ENCODE measurements around the gene KLK4.
A peak's percentile ranks its signal among the peaks of the same experiment; 100 is the strongest.
"Not testable (repeated sequence)": the region's sequence is repeated elsewhere in the genome, so short reads cannot be mapped to it uniquely, and the experiment has no call there.

Gene KLK4

GRCh38 chr19:50916069-50916468 is 4.9 kb upstream of the KLK4 start:
- DNase-seq (ENCODE audit: low read depth in 2 of 3, low spot score in 2 of 3) = no peak

- no peak for DNase-seq (ENCODE audit: low read depth in 2 of 3, low spot score in 2 of 3)
These were observed 1.8 kb upstream of the KLK4 start for GRCh38 chr19:50912727-50913716.

GRCh38 chr19:50912102-50912599 is 956 bp upstream of the KLK4 start:
- no peak for DNase-seq (ENCODE audit: low read depth in 2 of 3, low spot score in 2 of 3)

- DNase-seq (ENCODE audit: low read depth in 2 of 3, low spot score in 2 of 3) = no peak
These were observed 473 bp downstream of the KLK4 start for GRCh38 chr19:50910722-50911121.

- DNase-seq (ENCODE audit: low read depth in 2 of 3, low spot score in 2 of 3) = peak in 1 of 3 experiments; percentile 6
These were observed 1.7 kb downstream of the KLK4 start for GRCh38 chr19:50909240-50910070.

- DNase-seq (ENCODE audit: low read depth in 2 of 3, low spot score in 2 of 3) = no peak
These were observed 2.9 kb downstream of the KLK4 start for GRCh38 chr19:50908336-50908735.

- no peak for DNase-seq (ENCODE audit: low read depth in 2 of 3, low spot score in 2 of 3)
These were observed 5.0 kb downstream of the KLK4 start for GRCh38 chr19:50906217-50906616.

GRCh38 chr19:50902640-50903039 is 8.6 kb downstream of the KLK4 start:
- DNase-seq (ENCODE audit: low read depth in 2 of 3, low spot score in 2 of 3) = no peak

GRCh38 chr19:50899569-50899968 is 11.6 kb downstream of the KLK4 start:
- no peak for DNase-seq (ENCODE audit: low read depth in 2 of 3, low spot score in 2 of 3)

GRCh38 chr19:50898018-50898417 is 13.2 kb downstream of the KLK4 start:
- no peak for DNase-seq (ENCODE audit: low read depth in 2 of 3, low spot score in 2 of 3)

GRCh38 chr19:50897612-50898011 is 13.6 kb downstream of the KLK4 start:
- DNase-seq (ENCODE audit: low read depth in 2 of 3, low spot score in 2 of 3) = no peak

- DNase-seq (ENCODE audit: low read depth in 2 of 3, low spot score in 2 of 3) = no peak
These were observed 14.0 kb downstream of the KLK4 start for GRCh38 chr19:50897191-50897607.

GRCh38 chr19:50896591-50897190 is 14.5 kb downstream of the KLK4 start:
- no peak for DNase-seq (ENCODE audit: low read depth in 2 of 3, low spot score in 2 of 3)

- DNase-seq (ENCODE audit: low read depth in 2 of 3, low spot score in 2 of 3) = not testable (repeated sequence)
These were observed 15.1 kb downstream of the KLK4 start for GRCh38 chr19:50896089-50896590.

- DNase-seq (ENCODE audit: low read depth in 2 of 3, low spot score in 2 of 3) = no peak
These were observed 16.5 kb downstream of the KLK4 start for GRCh38 chr19:50894478-50895356.

GRCh38 chr19:50893047-50893736 is 18.0 kb downstream of the KLK4 start:
- DNase-seq (ENCODE audit: low read depth in 2 of 3, low spot score in 2 of 3) = no peak

GRCh38 chr19:50891253-50891625 is 20.0 kb downstream of the KLK4 start:
- DNase-seq (ENCODE audit: low read depth in 2 of 3, low spot score in 2 of 3) = no peak

GRCh38 chr19:50890422-50891252 is 20.6 kb downstream of the KLK4 start:
- DNase-seq (ENCODE audit: low read depth in 2 of 3, low spot score in 2 of 3) = no peak

- DNase-seq (ENCODE audit: low read depth in 2 of 3, low spot score in 2 of 3) = no peak
These were observed 21.6 kb downstream of the KLK4 start for GRCh38 chr19:50889638-50890037.

Measured in activated CD8-positive, alpha-beta memory T cell treated with anti-CD3 and anti-CD28 coated beads for 48 hours (primary cell).